Neural crest cell (in vitro differentiated cells): Measurements from ENCODE around the gene FRAS1. TPM values are rescaled to one million over a fixed set of nuclear protein-coding genes. Genes with fewer than 3 reads are reported as not detected.

Experiments
- DNase-seq: peaks from one replicate; pipeline ENCODE4 v3.0.0; 2021; ENCODE audit warnings: low read depth, mixed read lengths, low spot score
- H3K27ac Mint-ChIP-seq: one replicate; pipeline ENCODE4 v1.8.0; 2021; ENCODE audit warnings: mild to moderate bottlenecking, mixed read lengths; ENCODE audit not compliant: unreplicated experiment
- H3K27me3 Mint-ChIP-seq: 2 replicates; pipeline ENCODE4 v1.8.0; 2021; ENCODE audit warnings: low read depth, mild to moderate bottlenecking, mixed read lengths
- H3K36me3 Mint-ChIP-seq: 2 replicates; pipeline ENCODE4 v1.8.0; 2021; ENCODE audit warnings: low read depth, mild to moderate bottlenecking, mixed read lengths
- H3K4me1 Mint-ChIP-seq: 2 replicates; pipeline ENCODE4 v1.8.0; 2021; ENCODE audit warnings: mixed read lengths
- H3K4me3 Mint-ChIP-seq: one replicate; pipeline ENCODE4 v1.8.0; 2021; ENCODE audit warnings: mild to moderate bottlenecking, mixed read lengths
- H3K9me3 Mint-ChIP-seq: 2 replicates; pipeline ENCODE4 v1.8.0; 2021; ENCODE audit warnings: mixed read lengths
- CTCF ChIP-seq: fragments of 200-600 bp; sonication (generic); conservative IDR thresholded peaks from 2 replicates; pipeline ENCODE4 v1.5.0; 2021; ENCODE audit warnings: antibody characterized with exemption, mild to moderate bottlenecking
- total RNA-seq: library from RNA; stranded (reverse); gene quantifications from 2 replicates; pipeline ENCODE4 v1.2.1, GENCODE V29; 2021

The FRAS1 gene
- total RNA-seq, 1 donor from 2014 or later = 8.4 TPM

- Mint-ChIP-seq H3K4me3 (no peak overlapping the region), H3K27me3 (no peaks in the 10 kb centered on the region), H3K36me3 (no peaks in the 10 kb centered on the region), H3K9me3 (no peaks in the 10 kb centered on the region), H3K27ac (no peak overlapping the region), H3K4me1 (peaks cover 4% of the 10 kb centered on the region)
- no peak for TF ChIP-seq CTCF
- no peak for DNase-seq
These were observed 92.8 kb downstream of the FRAS1 start for GRCh38 chr4:78149751-78150542.

- H3K27ac Mint-ChIP-seq = no peak overlapping the region
- no peaks in the 10 kb centered on the region for H3K36me3 Mint-ChIP-seq
- H3K4me3 Mint-ChIP-seq = no peak overlapping the region
- no peaks in the 10 kb centered on the region for H3K9me3 Mint-ChIP-seq
- H3K27me3 Mint-ChIP-seq = no peaks in the 10 kb centered on the region
- no peak for DNase-seq
- TF ChIP-seq CTCF = no peak
- H3K4me1 Mint-ChIP-seq = peaks cover 9% of the 10 kb centered on the region
These were observed 93.4 kb downstream of the FRAS1 start for GRCh38 chr4:78150543-78150864.

GRCh38 chr4:78152795-78153194, 95.7 kb downstream of the FRAS1 start:
- Mint-ChIP-seq H3K9me3 (no peaks in the 10 kb centered on the region), H3K36me3 (no peaks in the 10 kb centered on the region), H3K27me3 (no peaks in the 10 kb centered on the region), H3K4me1 (peaks cover 16% of the 10 kb centered on the region), H3K4me3 (no peak overlapping the region), H3K27ac (no peak overlapping the region)
- DNase-seq = no peak
- TF ChIP-seq CTCF = no peak

GRCh38 chr4:78154972-78155590, 98.0 kb downstream of the FRAS1 start:
- H3K27ac Mint-ChIP-seq = no peak overlapping the region
- TF ChIP-seq CTCF = no peak

GRCh38 chr4:78155616-78156105, 98.5 kb downstream of the FRAS1 start:
- DNase-seq = no peak
- no peak overlapping the region for H3K27ac Mint-ChIP-seq
- peaks cover 12% of the 10 kb centered on the region for H3K4me1 Mint-ChIP-seq
- H3K9me3 Mint-ChIP-seq = peaks cover 3% of the 10 kb centered on the region
- TF ChIP-seq CTCF = no peak
- no peaks in the 10 kb centered on the region for H3K27me3 Mint-ChIP-seq
- H3K4me3 Mint-ChIP-seq = no peak overlapping the region
- H3K36me3 Mint-ChIP-seq = peaks cover 2% of the 10 kb centered on the region

More at GRCh38 chr4:78154972-78155590, 98.0 kb downstream of the FRAS1 start:
- Mint-ChIP-seq H3K36me3 (peaks cover 2% of the 10 kb centered on the region), H3K9me3 (peaks cover 3% of the 10 kb centered on the region), H3K4me1 (peaks cover 12% of the 10 kb centered on the region), H3K27me3 (no peaks in the 10 kb centered on the region), H3K4me3 (no peak overlapping the region)
- no peak for DNase-seq
